ENCODE measurements around the gene TBK1. TPM values are rescaled to one million over a fixed set of nuclear protein-coding genes. Genes with fewer than 3 reads are reported as not detected.

Gene TBK1
- total and polyA plus RNA-seq, 12 donors = 16.0 to 48.3 (median 25.5) TPM

DNA sequence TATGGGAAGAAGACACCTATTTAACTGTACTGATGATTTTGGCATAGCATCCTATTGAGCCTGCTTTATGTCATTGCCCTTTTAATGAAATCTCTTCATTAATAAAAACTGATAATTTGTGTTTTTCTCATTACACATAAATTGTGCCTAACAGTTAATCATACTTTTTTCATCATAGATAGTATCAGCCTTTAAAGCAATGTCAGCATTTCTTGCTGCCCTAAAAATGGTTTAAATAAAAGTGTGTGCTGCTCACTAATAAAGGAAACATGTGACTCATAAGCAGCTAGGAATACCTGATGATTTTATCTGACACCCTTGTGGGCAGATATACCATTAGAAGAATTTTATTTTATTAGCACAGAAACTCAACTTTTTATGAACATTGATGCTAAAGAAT, 26.7 kb downstream of the TBK1 start:
- H3K4me3 ChIP-seq = no peak overlapping the region
- intact Hi-C loops (cut with DNase I) = loop anchor here in 1 of 2 donors (10.0 kb wide), 1 partner anchor 54 kb away; no protein-coding TSS in a partner anchor
- TF ChIP-seq POLR2A (IDR thresholded peaks at IDR 0.05) (no peak), CTCF (IDR thresholded peaks at IDR 0.05) (no peak)
- H3K9me3 ChIP-seq (replicated peaks in 1 of 3) = no peaks in the 10 kb centered on the region
- H3K27ac ChIP-seq = no peak overlapping the region
- H3K27me3 ChIP-seq = no peaks in the 10 kb centered on the region
- H3K36me3 ChIP-seq (replicated peaks in 1 of 2) = peaks cover 0 to 46% of the 10 kb centered on the region in 2 donors
- peaks cover 0 to 18% of the 10 kb centered on the region in 2 donors for H3K4me1 ChIP-seq (replicated peaks in 1 of 2)
- DNase-seq = no peak

- peaks cover 0 to 42% of the 10 kb centered on the region in 2 donors for H3K36me3 ChIP-seq (replicated peaks in 1 of 2)
- no peak for DNase-seq
- H3K4me3 ChIP-seq = no peak overlapping the region
- no peak for TF ChIP-seq CTCF (IDR thresholded peaks at IDR 0.05)
- TF ChIP-seq POLR2A (IDR thresholded peaks at IDR 0.05) = no peak
- H3K27ac ChIP-seq = no peak overlapping the region
- H3K27me3 ChIP-seq = no peaks in the 10 kb centered on the region
- peaks cover 0 to 18% of the 10 kb centered on the region in 2 donors for H3K4me1 ChIP-seq (replicated peaks in 1 of 2)
- 33 to 52% (median 47%) methylated on average over 1 of the region's 1 CpG for WGBS, 4 donors
- H3K9me3 ChIP-seq (replicated peaks in 1 of 3) = no peaks in the 10 kb centered on the region
- intact Hi-C loops (cut with DNase I) = no loop called here
Observed at GRCh38 chr12:64480148-64480547, 28.2 kb downstream of the TBK1 start.

DNA sequence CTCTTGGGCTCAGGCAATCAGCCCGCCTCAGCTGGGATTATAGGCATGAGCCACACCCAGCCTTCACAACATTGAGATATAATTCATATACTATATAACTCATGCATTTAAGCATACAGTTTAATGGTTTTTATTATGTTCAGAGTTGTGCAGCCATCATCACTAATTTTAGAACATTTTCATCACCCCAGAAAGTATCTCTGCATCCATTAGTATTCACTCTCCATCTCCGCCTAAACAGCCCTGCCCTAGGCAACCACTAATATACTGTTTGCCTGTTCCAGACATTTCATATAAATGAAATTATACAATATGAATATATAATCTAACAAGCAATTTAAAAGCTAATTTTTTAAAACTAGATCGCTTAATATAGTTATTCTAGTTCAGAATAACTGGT, 34.7 kb downstream of the TBK1 start:
- intact Hi-C loops (cut with DNase I) = no loop called here
- no peak overlapping the region for H3K27ac ChIP-seq

GRCh38 chr12:64491718-64492117, 39.8 kb downstream of the TBK1 start:
- Histone ChIP-seq H3K27me3 (no peaks in the 10 kb centered on the region), H3K36me3 (replicated peaks in 1 of 2) (peaks cover 0 to 75% of the 10 kb centered on the region in 2 donors), H3K4me3 (no peak overlapping the region), H3K27ac (no peak overlapping the region), H3K9me3 (replicated peaks in 1 of 3) (no peaks in the 10 kb centered on the region), H3K4me1 (replicated peaks in 1 of 2) (no peaks in the 10 kb centered on the region)
- DNase-seq = no peak
- intact Hi-C loops (cut with DNase I) = no loop called here
- TF ChIP-seq POLR2A (IDR thresholded peaks at IDR 0.05) (no peak), CTCF (IDR thresholded peaks at IDR 0.05) (no peak)
- 83 to 97% (median 94%) methylated on average over 1 of the region's 1 CpG for WGBS, 4 donors

More for the DNA sequence above, 34.7 kb downstream of the TBK1 start:
- 94 to 99% (median 95%) methylated on average over 3 of the region's 3 CpGs for WGBS, 4 donors
- Histone ChIP-seq H3K9me3 (replicated peaks in 1 of 3) (no peaks in the 10 kb centered on the region), H3K4me3 (no peak overlapping the region), H3K36me3 (replicated peaks in 1 of 2) (peaks cover 0 to 68% of the 10 kb centered on the region in 2 donors), H3K4me1 (replicated peaks in 1 of 2) (no peaks in the 10 kb centered on the region), H3K27me3 (no peaks in the 10 kb centered on the region)
- TF ChIP-seq CTCF (IDR thresholded peaks at IDR 0.05) (no peak), POLR2A (IDR thresholded peaks at IDR 0.05) (no peak)
- DNase-seq = no peak
